Endothelial cell of umbilical vein (primary cell): ENCODE results near the gene FCER2. TPM values are rescaled to one million over a fixed set of nuclear protein-coding genes. Genes with fewer than 3 reads are reported as not detected.
A peak's percentile ranks its signal among the peaks of the same experiment; 100 is the strongest.

Experiments
- BruUV-seq: library from RNA; stranded (reverse); fragments of 400-500 nt; replicated peaks from 2 replicates; lab custom pipeline; 2021; lab: Mats Ljungman, UMichigan
- CTCF ChIA-PET: fragments of 300-600, 350-600 bp; sonication (Branson Sonifier 250); formaldehyde crosslinking; loops from one replicate; lab custom pipeline; 2021; ENCODE audit warnings: antibody characterized with exemption, inconsistent platforms; lab: Charles Lee
- POLR2A ChIA-PET: fragments of 300-600, 350-600 bp; sonication (Branson Sonifier 250); formaldehyde crosslinking; loops from one replicate; lab custom pipeline; 2021; ENCODE audit warnings: antibody characterized with exemption, inconsistent platforms; lab: Charles Lee
- DNase-seq: peaks from one replicate; pipeline ENCODE4 v3.0.0-alpha.2; 2011; ENCODE audit warnings: low read depth, low spot score
- FAIRE-seq: peaks from 2 replicates; lab custom pipeline; 2011; peaks lifted over from hg19 to GRCh38; lab: Jason Lieb, UNC
- H2AFZ ChIP-seq: 2 replicates; pipeline ENCODE4 v1.6.0; 2012; ENCODE audit warnings: low read depth, low read length, control low read depth, inconsistent platforms
- H3K27ac ChIP-seq: 2 replicates; pipeline ENCODE4 v1.5.1; 2011; ENCODE audit warnings: low read depth, mild to moderate bottlenecking, control low read depth, low read length, moderate library complexity; ENCODE audit not compliant: insufficient read depth
- H3K27me3 ChIP-seq, 2 experiments: 2 replicates each; pipeline versions ENCODE4 v1.6.0 to v1.6.1; 2011; ENCODE audit warnings: low read length in 2 of 2, mixed read lengths in 1 of 2; ENCODE audit not compliant: control insufficient read depth in 2 of 2, insufficient read depth in 2 of 2
- H3K36me3 ChIP-seq, 2 experiments: 2 replicates in 1 of 2; 3 replicates in 1 of 2; pipeline ENCODE4 v1.5.1; 2011; ENCODE audit warnings: low read length in 2 of 2, mild to moderate bottlenecking in 1 of 2, moderate library complexity in 1 of 2; ENCODE audit not compliant: control insufficient read depth in 2 of 2, insufficient read depth in 2 of 2; ENCODE audit errors: extremely low read depth in 1 of 2
- H3K4me1 ChIP-seq: 3 replicates; pipeline ENCODE4 v1.5.1; 2011; ENCODE audit warnings: mild to moderate bottlenecking, low read length; ENCODE audit not compliant: control insufficient read depth, insufficient read depth; ENCODE audit errors: extremely low read depth
- H3K4me2 ChIP-seq: 2 replicates; pipeline ENCODE4 v1.6.1; 2011; ENCODE audit warnings: low read length, control low read depth, mixed read lengths; ENCODE audit not compliant: insufficient read depth
- H3K4me3 ChIP-seq, 3 experiments: fragments of 200-600 bp in 1 of 3; sonication (generic), shearing (Covaris generic) in 1 of 3; replicated peaks in 1 of 3; 2 replicates each; pipeline ENCODE4 v1.5.1; 2011 to 2016; ENCODE audit warnings: control low read depth in 3 of 3, low read length in 3 of 3, mild to moderate bottlenecking in 2 of 3, inconsistent platforms in 1 of 3, low read depth in 1 of 3, moderate library complexity in 1 of 3; ENCODE audit not compliant: insufficient read depth in 1 of 3
- H3K79me2 ChIP-seq: 2 replicates; pipeline ENCODE4 v1.6.0; 2012; ENCODE audit warnings: low read length, inconsistent platforms; ENCODE audit not compliant: control insufficient read depth, insufficient read depth
- H3K9ac ChIP-seq: replicated peaks from 2 replicates; pipeline ENCODE3; 2011; ENCODE audit warnings: low read length, control low read depth; ENCODE audit not compliant: insufficient read depth; ENCODE audit errors: extremely low read depth
- H3K9me1 ChIP-seq: replicated peaks from 3 replicates; pipeline ENCODE4 v1.6.0; 2011; ENCODE audit warnings: mild to moderate bottlenecking, low read length; ENCODE audit not compliant: control insufficient read depth, insufficient read depth; ENCODE audit errors: extremely low read depth
- H3K9me3 ChIP-seq: replicated peaks from 2 replicates; pipeline ENCODE4 v1.5.1; 2012; ENCODE audit warnings: low read length, inconsistent platforms; ENCODE audit not compliant: control insufficient read depth, insufficient read depth
- H4K20me1 ChIP-seq: replicated peaks from 2 replicates; pipeline ENCODE3; 2011; ENCODE audit warnings: mild to moderate bottlenecking, low read length; ENCODE audit not compliant: control insufficient read depth, insufficient read depth; ENCODE audit errors: extremely low read depth
- EZH2 ChIP-seq: IDR thresholded peaks from 2 replicates; pipeline ENCODE4 v1.6.1; 2012; ENCODE audit warnings: borderline replicate concordance, low read depth, mild to moderate bottlenecking, moderate library complexity, low read length, inconsistent platforms; ENCODE audit not compliant: severe bottlenecking
- FOS ChIP-seq: IDR thresholded peaks from 2 replicates; pipeline ENCODE4 v1.6.1; 2011; ENCODE audit warnings: mild to moderate bottlenecking, low read length, moderate library complexity, borderline replicate concordance; ENCODE audit not compliant: insufficient read depth
- GATA2 ChIP-seq: IDR thresholded peaks from 2 replicates; pipeline ENCODE4 v1.7.0; 2011; ENCODE audit warnings: low read depth, mild to moderate bottlenecking, moderate library complexity, mixed read lengths, low read length; ENCODE audit not compliant: insufficient read length, insufficient read depth
- JUN ChIP-seq: IDR thresholded peaks from 2 replicates; pipeline ENCODE4 v1.6.1; 2011; ENCODE audit warnings: borderline replicate concordance, low read depth; ENCODE audit not compliant: insufficient read length, insufficient read depth
- MAX ChIP-seq: IDR thresholded peaks from 2 replicates; pipeline ENCODE4 v1.6.1; 2011; ENCODE audit not compliant: insufficient read depth, insufficient read length
- MYC ChIP-seq: IDR thresholded peaks from one replicate; pipeline ENCODE4 v1.6.1; 2011; ENCODE audit warnings: mild to moderate bottlenecking, low read depth, low read length
- POLR2A ChIP-seq: IDR thresholded peaks from 2 replicates; pipeline ENCODE4 v1.6.1; 2012; ENCODE audit warnings: low read depth, mild to moderate bottlenecking, control low read depth, low read length
- POLR2AphosphoS5 ChIP-seq: IDR thresholded peaks from 2 replicates; pipeline ENCODE4 v1.6.1; 2012; ENCODE audit warnings: low read depth, mild to moderate bottlenecking, control low read depth, low read length, moderate library complexity; ENCODE audit not compliant: insufficient read depth
- dilution Hi-C: fragments of 300-500 bp; cut with MboI; formaldehyde crosslinking; loops from one replicate; pipeline ENCODE4 v1.15.0; 2019; ENCODE audit warnings: low sequenced_read_pairs; ENCODE audit not compliant: extremely low pct_ligation_motif_present
- intact Hi-C: fragments of 100-400 bp; cut with micrococcal nuclease; formaldehyde crosslinking; loops from one replicate; pipeline ENCODE4 v1.10.0; 2022
- polyA plus RNA-seq, 4 experiments: library from polyadenylated mRNA; depleted of rRNA in 3 of 4; stranded (reverse) in 3 of 4; unstranded in 1 of 4; fragments of >200 nt; gene quantifications; 2 replicates each; pipeline versions ENCODE4 v1.2.1 to v1.2.3, GENCODE V29; 2011 to 2012; ENCODE audit warnings: missing spikeins in 1 of 4
- total RNA-seq: library from RNA; stranded (reverse); gene quantifications from 2 replicates; pipeline ENCODE4 v1.2.3, GENCODE V29; 2021
- TF ChIP-seq, protein P1 (sequence below), 2 donors: IDR thresholded peaks; 1 replicate in 1 of 2; 2 replicates in 1 of 2; pipeline ENCODE4 v1.5.1; 2011; ENCODE audit warnings: low read length in 2 of 2, mild to moderate bottlenecking in 2 of 2, moderate library complexity in 2 of 2, control low read depth in 1 of 2, inconsistent platforms in 1 of 2, low read depth in 1 of 2; ENCODE audit not compliant: insufficient read depth in 1 of 2; ENCODE audit errors: extremely low read depth in 1 of 2

Gene FCER2
- total and polyA plus RNA-seq, 2 donors (not counting 3 experiments of a cell fraction or from before 2014, with no cell fraction given): not detected

GRCh38 chr19:7639863-7640348 lies 62.0 kb downstream of the FCER2 start:
- H3K27ac ChIP-seq: no peak overlapping the region
- intact Hi-C loops: no loop called here

GRCh38 chr19:7638802-7639465 lies 63.0 kb downstream of the FCER2 start:
- Histone ChIP-seq H3K9ac (no peak overlapping the region), H2AFZ (no peak overlapping the region), H3K9me3 (no peaks in the 10 kb centered on the region), H3K27me3 (no peaks in the 10 kb centered on the region), H3K79me2 (no peaks in the 10 kb centered on the region), H3K36me3 (no peaks in the 10 kb centered on the region), H3K4me1 (peaks cover 7% of the 10 kb centered on the region), H3K9me1 (no peaks in the 10 kb centered on the region), H4K20me1 (no peaks in the 10 kb centered on the region), H3K4me2 (no peak overlapping the region), H3K4me3 (no peak overlapping the region), H3K27ac (no peak overlapping the region)
- intact Hi-C loops: no loop called here
- POLR2A ChIA-PET: no interaction called here
- no peak for TF ChIP-seq GATA2
- no peak for TF ChIP-seq MAX
- TF ChIP-seq JUN: no peak
- no peak for TF ChIP-seq POLR2AphosphoS5
- no peak for TF ChIP-seq EZH2
- no peak for TF ChIP-seq POLR2A
- TF ChIP-seq, protein P1, sequence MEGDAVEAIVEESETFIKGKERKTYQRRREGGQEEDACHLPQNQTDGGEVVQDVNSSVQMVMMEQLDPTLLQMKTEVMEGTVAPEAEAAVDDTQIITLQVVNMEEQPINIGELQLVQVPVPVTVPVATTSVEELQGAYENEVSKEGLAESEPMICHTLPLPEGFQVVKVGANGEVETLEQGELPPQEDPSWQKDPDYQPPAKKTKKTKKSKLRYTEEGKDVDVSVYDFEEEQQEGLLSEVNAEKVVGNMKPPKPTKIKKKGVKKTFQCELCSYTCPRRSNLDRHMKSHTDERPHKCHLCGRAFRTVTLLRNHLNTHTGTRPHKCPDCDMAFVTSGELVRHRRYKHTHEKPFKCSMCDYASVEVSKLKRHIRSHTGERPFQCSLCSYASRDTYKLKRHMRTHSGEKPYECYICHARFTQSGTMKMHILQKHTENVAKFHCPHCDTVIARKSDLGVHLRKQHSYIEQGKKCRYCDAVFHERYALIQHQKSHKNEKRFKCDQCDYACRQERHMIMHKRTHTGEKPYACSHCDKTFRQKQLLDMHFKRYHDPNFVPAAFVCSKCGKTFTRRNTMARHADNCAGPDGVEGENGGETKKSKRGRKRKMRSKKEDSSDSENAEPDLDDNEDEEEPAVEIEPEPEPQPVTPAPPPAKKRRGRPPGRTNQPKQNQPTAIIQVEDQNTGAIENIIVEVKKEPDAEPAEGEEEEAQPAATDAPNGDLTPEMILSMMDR (IDR thresholded peaks at IDR 0.05; ENCODE audit: extremely low read depth in 1 of 2, insufficient read depth in 1 of 2, low read depth in 1 of 2, low read length in 2 of 2): no peak
- TF ChIP-seq FOS: no peak
- no peak for TF ChIP-seq MYC
- DNase-seq (no peak), FAIRE-seq (no peak)
- CTCF ChIA-PET: interaction anchor here (1.3 kb wide), 1 partner anchor 9 kb away, joined by 4 read pairs; the partner anchor contains the start of genes PET100 and XAB2
- BruUV-seq: no TSS peak
- dilution Hi-C loops: no loop called here

More at GRCh38 chr19:7639863-7640348, 62.0 kb downstream of the FCER2 start:
- DNase-seq (no peak), FAIRE-seq (no peak)
- H4K20me1 ChIP-seq: no peaks in the 10 kb centered on the region
- H2AFZ ChIP-seq: no peak overlapping the region
- H3K27me3 ChIP-seq: no peaks in the 10 kb centered on the region
- no peak overlapping the region for H3K9ac ChIP-seq
- ChIA-PET CTCF (no interaction called here), POLR2A (no interaction called here)
- peaks cover 7% of the 10 kb centered on the region for H3K4me1 ChIP-seq
- TF ChIP-seq EZH2 (no peak), MAX (peak; percentile 62)
- H3K9me1 ChIP-seq: no peaks in the 10 kb centered on the region
- no peaks in the 10 kb centered on the region for H3K79me2 ChIP-seq
- H3K4me2 ChIP-seq: no peak overlapping the region
- no peaks in the 10 kb centered on the region for H3K9me3 ChIP-seq
- BruUV-seq: no TSS peak
- no peak overlapping the region for H3K4me3 ChIP-seq
- no peaks in the 10 kb centered on the region for H3K36me3 ChIP-seq
- dilution Hi-C loops: no loop called here
